ENCODE measurements around the gene SFT2D3.

The SFT2D3 gene

DNA sequence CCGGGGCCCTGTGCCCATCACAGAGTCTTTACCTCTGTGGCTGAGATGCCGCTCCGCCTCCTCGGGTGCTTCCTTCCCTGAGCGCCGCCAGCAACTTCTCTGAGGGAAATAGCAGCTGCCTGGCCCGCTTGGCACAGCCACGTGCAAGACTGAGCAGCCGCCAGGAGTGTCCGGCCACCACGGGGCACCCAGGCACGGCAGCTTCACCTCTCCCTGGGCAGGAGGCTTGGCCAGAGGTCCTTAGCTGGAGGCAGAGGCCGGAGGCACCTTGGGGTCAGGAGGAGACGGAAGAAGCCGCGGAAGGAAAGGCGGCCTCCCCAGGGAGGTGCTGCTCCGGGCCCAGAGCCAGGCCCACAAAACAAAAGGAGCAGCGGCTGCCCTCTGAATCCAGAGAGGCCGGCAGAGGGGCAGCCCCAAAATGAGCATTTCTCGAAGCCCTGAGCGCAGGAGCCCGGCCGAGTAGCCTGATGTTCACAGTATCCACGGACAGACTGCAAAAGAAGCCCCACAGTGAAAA is 20.0 kb upstream of the SFT2D3 start:
- no peak for DNase-seq (ENCODE audit: low read depth in 2 of 3, low spot score in 1 of 3)

DNA sequence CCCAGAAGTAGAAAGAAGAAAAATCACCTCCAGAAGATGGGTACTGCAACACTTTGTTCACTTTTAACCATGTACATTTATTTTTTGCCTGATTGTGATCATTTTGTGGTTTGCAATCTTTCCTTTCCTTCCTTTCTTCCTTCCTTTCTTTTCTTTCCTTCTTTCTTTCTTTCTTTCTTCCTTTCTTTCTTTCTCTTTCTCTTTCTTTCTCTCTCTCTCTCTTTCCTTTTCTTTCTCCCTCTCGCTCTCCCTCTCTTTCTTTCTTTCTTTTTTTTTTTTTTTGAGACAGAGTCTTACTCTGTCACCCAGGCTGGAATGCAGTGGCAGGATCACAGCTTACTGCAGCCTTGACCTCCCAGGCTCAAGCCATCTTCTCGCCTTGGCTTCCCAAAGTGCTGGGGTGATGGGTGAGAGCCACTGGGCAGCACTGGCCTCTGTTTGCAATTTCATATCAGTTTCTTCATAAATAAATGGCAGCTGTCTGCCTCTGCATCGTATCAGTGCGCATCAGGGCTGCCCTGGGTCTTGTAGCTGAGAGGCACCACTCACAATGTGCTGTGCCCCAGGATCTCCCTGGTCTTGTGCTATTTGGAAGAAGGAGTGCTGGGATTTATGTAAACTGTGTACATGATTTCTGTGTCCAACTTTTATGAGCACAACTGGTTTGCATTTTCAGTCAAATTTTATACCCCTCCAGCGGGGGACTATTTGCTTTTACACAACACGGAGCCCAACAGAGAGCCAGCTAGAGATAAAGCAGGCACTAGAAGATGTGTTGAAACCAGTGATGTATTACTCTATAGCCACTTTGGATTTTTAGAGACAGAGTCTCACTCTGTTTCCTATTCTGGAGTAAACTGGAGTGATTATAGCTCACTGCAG is 19.1 kb upstream of the SFT2D3 start:
- no peak for DNase-seq (ENCODE audit: low read depth in 2 of 3, low spot score in 1 of 3)

DNA sequence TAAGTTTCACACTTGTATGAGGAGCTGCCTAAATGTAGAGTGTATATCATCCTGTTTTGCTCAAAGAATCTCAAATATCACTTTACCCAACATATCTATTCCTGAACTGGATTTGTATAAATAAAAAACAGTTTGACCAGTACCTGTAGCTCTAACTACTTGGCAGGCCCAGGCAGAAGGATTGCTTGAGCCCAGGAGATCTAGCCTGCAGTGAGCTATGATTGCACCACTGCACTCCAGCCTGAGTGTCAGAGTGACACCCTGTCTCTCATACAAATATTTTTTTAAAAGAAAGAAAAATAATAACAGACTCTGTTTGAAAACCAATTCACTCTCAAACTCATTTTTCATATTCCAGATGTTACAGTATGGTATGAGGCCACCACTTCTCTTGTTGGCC is 18.2 kb upstream of the SFT2D3 start:
- DNase-seq (ENCODE audit: low read depth in 2 of 3, low spot score in 1 of 3), result no peak

DNA sequence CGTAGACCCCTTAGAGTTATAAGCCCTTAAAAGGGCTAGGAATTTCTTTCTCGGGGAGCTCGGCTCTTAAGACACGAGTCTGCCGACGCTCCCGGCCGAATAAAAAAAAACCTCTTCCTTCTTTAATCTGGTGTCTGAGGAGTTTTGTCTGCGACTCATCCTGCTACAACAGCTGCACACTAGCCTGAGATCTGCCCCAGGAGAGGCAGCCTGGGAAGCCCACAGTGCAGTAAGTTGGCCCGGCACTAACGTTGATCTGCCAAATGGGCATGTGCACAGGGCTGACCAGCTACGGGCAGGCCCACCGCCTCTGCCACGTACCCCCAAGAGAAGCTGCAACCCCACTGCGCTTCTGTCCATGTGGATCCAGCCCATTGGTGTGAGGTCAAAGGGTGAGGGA is 17.5 kb upstream of the SFT2D3 start:
- no peak for DNase-seq (ENCODE audit: low read depth in 2 of 3, low spot score in 1 of 3)

DNA sequence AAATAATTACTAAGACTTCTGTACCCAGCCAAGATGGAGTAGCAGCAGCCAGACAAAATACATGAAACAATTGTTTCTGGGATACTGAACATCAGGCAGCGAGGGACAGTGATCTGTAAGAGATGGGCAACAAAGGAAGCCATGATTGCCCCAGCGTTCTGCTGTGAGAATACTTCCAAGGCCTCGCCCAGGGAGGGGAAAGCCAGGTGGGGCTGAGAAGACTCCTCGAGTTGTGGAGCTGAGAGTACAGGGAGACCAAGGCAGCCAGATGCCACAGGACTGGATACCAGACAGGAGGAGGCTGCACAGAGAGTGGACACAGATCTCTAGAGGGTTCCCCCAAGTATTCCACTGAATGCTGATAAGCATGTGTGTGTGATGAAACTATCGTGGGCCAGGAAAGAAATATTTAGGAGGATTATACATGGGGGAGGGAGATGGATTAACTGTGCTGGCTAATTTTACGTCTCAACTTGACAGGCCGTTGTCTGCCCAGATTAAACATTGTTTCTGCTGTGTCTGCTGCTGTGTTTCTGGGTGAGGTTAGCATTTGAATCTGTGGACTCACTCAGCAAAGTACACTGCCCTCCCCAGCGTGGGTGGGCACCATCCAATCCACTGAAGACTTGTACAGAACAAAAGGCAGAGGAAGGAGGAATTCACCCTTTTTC is 15.8 kb upstream of the SFT2D3 start:
- DNase-seq (ENCODE audit: low read depth in 2 of 3, low spot score in 1 of 3), result no peak

DNA sequence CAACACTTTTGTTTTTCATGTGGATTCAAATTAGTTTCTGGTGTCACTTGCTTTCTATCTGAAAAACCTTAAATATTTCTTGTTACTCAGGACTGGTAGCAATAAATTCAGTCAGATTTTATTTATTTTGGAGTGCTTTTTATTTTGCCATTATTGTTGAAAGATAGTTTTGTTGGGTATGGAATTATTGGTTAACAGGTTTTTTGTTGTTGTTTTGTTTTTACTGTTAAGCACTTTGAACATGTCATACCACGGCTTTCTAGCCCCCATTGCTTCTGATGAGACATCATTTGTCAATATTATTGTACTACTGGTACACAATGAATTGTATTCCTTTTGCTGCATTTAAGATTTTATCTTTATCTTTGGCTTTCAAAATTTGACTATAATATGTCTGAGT is 12.9 kb upstream of the SFT2D3 start:
- no peak for DNase-seq (ENCODE audit: low read depth in 2 of 3, low spot score in 1 of 3)

DNA sequence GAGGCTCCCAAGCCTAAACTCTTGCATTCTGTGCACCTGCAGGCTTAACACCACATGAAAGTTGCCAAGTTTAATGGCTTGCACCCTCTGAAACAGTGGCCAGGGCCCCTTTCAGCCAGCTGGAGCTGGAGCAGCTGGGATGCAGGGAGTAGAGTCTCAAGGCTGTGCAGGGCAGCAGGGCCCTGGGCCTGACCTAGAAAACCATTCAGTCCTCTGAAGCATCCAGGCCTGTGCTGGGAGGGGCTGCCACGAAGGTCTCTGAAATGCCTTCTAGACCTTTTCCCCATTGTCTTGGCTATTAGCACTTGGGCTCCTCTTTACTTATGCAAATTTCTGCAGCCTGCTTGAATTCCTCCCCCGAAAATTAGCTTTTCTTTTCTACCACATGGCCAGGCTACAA is 10.6 kb upstream of the SFT2D3 start:
- DNase-seq (ENCODE audit: low read depth in 2 of 3, low spot score in 1 of 3), result no peak

DNA sequence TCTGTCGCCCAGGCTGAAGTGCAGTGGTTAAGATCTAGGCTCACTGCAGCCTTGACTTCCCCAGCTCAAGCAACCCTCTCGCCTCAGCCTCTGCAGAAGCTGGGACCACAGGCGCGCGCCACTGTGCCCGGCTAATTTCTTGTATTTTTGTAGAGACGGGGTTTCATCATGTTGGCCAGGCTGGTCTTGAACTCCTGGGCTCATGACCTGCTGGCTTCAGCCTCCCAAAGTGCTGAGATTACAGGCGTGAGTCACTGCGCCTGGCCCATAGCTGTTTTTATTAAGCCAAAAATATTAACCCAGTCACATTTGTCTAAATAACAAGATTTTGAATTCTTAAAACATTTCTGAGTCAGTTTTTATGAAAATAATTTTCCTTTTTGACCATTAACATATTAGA is 6.3 kb upstream of the SFT2D3 start:
- no peak for DNase-seq (ENCODE audit: low read depth in 2 of 3, low spot score in 1 of 3)

DNA sequence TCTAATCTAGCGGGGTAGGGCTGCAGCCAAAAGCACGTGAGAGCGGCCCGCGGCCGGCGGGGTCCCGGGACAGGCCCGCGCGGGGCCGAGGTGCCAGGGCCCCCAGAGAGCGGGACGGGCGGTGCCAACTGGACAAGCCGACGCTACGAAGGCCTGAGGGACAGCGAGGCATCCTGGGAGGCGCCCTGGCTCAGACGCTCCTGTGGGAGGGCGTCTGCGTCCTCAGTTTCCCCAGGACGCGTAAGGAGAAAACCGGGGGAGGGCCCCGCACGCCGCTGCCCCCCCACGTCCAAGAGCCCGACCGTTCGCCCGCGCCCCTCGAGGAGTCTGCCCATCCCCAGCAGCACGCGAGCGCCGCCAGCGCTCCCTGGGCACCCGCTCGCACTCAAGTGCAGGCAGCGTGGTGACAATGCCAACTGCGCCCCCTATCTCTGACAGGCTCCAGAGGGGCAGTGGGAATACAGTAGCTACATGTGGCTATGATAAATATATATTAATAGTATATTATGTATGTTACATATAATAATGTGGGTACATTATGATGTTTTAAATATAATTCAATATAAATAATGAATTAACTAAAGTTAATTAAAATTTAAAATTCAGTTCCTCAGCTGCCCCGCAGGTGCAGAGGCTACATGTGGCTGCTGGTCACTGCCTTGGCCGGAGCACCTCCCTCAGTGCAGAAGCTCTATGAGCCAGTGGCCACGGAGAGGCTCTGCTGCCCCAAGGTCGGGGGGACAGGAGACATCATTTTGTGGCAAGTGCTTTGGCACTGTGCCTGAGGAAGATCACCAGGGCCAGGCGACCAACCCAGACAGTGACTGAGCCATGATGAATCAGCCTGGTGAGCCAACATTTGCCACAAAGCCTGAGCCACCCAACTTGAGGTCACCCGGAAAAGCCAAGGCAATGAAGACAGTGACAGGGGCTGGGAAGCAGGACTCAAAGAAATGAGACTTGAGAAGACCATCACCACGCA is 5.5 kb upstream of the SFT2D3 start:
- DNase-seq (ENCODE audit: low read depth in 2 of 3, low spot score in 1 of 3), result peak in 1 of 3 donors; percentile 34

DNA sequence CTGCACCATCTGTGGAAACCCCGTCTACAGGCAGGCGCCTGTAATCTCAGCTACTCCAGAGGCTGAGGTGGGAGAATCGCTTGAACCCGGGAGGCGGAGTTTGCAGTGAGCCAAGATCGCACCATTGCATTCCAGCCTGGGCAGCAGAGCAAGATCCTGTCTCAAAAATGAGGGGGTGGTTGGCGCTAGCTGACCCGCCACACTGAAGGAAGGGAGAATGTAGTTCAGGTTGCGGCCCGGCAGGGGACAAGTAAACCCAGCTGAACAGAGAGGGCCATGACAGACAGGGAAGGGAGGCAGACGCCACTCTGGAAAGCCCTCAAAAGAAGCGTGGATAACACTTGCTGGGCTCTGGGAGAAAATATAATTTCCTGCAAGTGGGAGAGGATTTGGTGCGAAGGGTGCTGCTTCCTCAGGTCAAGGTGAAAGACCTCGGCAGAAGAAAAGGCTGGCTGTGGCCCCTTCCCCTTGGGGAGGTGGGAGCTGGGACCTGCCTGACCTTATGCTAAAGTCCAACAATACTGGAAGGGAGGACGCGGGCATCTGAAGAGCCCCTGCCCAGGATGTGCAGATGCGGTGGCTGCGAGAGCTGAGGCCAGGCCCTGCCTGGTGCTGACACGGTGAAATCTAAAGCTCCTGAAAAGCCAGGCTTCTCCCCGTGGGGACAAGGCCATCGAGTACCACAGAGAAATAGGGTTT is 3.7 kb upstream of the SFT2D3 start:
- DNase-seq (ENCODE audit: low read depth in 2 of 3, low spot score in 1 of 3), result no peak

DNA sequence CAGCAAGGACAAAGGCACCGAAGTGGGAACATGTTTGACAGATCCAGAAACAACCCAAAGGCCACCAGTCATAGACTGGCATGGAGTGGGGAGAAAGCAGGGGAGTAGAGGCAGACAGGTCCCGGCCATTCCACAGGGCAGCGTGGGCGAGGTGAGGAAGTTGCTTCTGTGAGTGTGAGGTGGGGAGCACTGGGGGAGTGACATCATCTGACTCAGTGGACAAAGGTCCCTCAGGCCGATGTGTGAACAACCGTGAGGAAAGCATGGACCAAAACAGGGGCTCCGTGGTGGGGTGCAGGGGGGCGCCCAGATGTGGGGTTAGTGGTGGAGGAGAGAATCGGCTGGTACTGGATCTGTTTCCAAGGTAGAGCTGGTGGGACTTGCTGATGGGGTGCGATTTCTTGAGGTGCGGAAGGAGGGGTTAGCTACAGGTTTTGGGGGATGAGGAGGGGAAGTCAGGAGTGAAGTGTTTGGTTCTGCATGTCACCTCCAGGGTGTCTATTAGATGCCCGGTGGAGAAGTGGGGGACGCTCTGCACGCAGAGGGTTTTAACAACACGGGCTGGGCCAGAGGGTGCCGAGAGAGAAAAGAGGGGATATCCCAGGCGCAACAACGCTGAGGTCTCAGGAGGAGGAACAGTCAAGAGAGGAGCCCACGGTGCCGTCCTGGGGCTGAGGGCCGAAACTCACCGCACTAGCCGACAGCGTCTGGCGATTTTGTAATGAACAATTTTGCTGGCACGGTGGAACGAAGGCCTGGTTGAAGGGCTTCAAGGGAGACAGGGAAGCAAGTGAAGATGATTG is 2.5 kb upstream of the SFT2D3 start:
- DNase-seq (ENCODE audit: low read depth in 2 of 3, low spot score in 1 of 3), result no peak

DNA sequence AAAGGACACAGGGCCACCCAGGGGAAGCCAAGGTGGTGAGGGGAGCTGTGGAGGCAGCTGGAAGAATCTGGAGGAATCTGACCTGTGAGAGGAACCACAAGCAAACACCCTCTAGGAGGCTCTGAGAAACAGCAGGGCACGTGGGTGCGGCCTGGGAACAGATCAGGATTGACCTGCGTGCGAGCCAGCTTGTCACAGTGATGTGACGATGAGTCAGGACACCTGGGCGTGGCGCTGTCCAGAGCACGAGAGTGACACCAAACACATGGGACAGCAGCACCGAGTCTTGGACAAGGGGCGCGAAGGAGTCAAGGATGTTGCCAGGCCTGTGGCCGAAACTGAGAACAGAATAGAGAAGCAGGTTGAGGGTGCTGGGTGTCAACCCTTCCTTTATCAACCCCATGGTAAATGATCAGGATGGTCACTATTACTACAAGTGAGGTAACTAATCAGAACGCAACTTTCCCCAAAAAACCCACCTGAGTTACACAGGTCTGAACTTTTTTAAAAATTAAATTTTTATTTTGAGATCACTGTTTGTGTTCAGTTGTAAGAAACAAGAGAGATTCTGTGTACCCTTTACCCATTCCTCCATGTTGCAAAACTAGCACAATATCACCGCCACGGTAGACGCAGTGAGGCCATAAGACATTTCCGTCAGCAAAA is 637 bp upstream of the SFT2D3 start:
- peak in 2 of 3 donors; percentile 14 to 21 for DNase-seq (ENCODE audit: low read depth in 2 of 3, low spot score in 1 of 3)

DNA sequence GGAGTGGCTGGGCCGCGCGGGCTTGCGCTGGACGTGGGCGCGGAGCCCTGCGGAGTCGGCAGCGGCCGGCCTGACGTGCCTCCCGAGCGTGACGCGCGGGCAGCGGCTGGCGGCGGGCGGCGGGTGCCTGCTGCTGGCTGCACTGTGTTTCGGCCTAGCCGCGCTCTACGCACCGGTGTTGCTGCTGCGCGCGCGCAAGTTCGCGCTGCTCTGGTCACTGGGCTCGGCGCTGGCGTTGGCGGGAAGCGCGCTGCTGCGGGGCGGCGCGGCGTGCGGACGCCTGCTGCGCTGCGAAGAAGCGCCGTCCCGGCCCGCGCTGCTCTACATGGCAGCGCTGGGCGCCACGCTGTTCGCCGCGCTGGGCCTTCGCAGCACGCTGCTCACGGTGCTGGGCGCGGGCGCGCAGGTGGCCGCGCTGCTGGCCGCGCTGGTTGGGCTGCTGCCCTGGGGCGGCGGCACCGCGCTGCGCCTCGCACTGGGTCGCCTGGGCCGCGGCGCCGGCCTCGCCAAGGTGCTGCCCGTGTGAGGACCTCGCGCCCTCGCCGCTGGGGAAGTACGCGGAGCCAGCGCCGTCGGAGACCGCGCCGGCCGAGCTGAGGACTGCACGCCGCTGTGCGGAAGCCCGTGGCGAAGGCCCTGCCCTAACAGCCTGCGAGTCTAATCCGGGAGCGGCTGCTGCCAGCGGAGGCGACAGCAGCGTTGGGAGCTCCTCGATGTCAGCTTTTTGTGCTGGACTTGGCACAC is 526 bp downstream of the SFT2D3 start:
- peak; percentile 62 to 72 (median 71) for DNase-seq (ENCODE audit: low read depth in 2 of 3, low spot score in 1 of 3)

DNA sequence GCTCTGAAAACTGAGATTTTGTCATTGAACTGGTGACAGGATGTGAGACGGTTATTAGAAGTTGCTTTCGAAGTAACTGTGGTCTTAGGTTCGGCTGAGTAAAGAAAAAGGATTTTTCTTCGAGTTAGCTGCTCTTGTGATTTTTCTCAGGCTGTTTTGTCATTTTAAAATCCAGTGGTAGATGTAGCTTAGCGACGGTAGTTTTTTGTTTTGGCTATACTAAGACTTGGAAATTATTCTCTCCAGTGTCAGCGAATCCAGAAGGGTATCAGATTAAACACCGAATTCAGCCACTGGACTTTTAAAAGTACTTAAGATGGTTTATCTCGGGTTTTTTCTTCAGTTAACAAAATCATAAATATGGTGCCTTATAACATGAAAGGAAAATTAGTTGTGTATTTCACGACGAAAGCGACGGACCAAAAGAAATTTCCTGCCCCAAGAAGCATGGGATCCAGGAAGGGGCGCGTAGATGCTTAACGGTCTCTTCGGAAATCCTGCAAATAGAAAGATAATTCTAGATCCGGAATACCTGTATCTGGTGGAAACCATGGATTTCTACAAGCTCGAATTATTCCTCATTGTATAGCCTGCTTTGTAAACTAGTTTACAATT is 1.2 kb downstream of the SFT2D3 start:
- DNase-seq (ENCODE audit: low read depth in 2 of 3, low spot score in 1 of 3), result no peak

DNA sequence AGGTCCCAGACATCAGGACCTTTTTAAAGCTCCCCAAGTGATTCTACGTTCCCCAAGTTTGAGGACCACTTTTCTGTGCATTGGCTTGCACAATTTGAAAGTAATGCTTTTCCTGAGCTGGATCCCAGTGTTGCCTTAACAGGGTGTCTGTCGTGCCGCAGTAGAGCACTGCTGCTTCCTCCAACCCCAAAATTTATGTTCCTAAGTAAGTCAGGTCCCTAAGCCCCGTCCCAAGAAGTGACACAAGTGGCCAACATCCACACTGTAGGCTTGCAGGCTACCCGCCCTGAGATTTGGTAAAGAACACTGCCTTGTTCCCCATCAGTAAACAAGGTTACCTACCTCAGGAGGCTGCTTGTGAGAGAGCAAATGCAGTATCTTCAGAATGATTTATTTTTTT is 2.0 kb downstream of the SFT2D3 start:
- DNase-seq (ENCODE audit: low read depth in 2 of 3, low spot score in 1 of 3), result no peak

DNA sequence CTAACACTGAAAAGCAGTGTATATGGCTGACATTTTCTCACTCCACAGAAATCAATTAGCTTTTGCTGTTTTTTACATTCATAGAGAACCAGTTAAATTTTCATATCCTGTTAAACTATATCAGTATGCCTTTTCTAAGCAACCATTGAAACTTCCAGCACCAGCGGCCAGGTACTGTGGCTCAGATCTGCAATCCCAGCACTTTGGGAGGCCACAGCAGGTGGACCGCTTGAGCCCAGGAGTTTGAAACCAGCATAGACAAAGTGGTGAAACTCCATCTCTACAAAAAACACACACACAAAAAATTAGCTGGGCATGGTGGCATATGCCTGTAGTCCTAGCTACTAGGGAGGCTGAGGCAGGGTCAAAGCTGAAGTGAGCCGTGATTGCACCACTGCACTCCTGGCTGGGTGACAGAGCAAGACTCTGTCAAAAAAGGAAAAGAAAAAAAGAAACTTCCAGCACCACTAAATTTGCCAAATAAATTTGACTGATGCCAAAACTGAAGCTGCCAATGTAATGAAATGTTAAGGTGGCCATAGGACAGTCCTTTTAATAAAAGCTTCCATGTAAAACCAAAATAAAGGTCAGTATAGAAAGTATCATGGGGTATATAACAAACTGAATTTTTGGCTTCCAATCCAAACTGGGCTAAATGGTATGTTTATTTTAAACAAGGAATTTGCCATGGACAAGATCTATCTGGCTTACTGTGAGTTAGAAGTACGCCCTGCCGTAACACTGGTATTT is 3.5 kb downstream of the SFT2D3 start:
- DNase-seq (ENCODE audit: low read depth in 2 of 3, low spot score in 1 of 3), result no peak

DNA sequence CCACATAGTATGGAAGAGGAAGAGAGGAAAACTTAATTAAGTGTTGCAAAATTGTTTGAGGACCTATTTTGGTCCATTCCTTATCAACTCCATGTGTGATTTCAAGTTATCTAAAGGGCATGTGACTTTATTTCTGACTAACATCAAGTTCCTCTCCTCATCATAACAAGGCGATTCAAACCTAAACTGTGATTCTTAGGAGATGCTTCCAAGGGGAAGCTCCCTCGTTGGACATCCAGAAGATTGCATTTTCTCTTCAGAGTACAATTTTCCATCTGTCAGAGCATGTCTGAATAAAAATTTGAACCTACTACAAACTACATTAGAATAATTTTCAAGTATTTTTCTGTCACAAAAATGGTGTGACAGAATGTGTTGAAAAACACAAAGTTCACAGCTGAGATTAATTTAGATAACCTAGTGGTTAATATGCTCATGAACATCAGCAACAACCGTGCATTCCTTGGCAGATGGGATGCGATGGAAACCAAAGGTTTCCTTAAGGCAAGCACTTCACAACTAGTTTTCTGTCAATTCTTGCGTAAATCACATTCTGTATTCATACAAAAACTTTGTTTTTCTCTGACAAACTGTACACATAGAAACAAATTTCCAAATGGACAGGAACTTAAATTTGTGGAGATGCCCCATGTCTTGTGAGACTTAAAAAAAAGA is 4.2 kb downstream of the SFT2D3 start:
- DNase-seq (ENCODE audit: low read depth in 2 of 3, low spot score in 1 of 3), result no peak

Data from stimulated activated CD4-positive, alpha-beta T cell treated with anti-CD3 and anti-CD28 coated beads, Interleukin-12 subunit alpha, Interleukin-12 subunit beta, amount 100 ng/mL, for 48 hours (primary cell).